Kidney epithelial cell (primary cell): ENCODE results near the gene TRIP4. TPM values are rescaled to one million over a fixed set of nuclear protein-coding genes. Genes with fewer than 3 reads are reported as not detected.

Source experiments
- DNase-seq: peaks from one replicate; pipeline ENCODE4 v3.0.0-alpha.2; 2010; ENCODE audit warnings: low read depth
- H3K27me3 ChIP-seq: 2 replicates; pipeline ENCODE4 v1.6.0; 2011; ENCODE audit warnings: low read length; ENCODE audit not compliant: control insufficient read depth, insufficient read depth
- H3K36me3 ChIP-seq: 2 replicates; pipeline ENCODE4 v1.5.1; 2011; ENCODE audit warnings: low read length; ENCODE audit not compliant: control insufficient read depth, insufficient read depth
- H3K4me3 ChIP-seq: 2 replicates; pipeline ENCODE4 v1.5.1; 2011; ENCODE audit warnings: low read depth, mild to moderate bottlenecking, control low read depth, low read length
- total RNA-seq: library from RNA; depleted of rRNA; stranded (reverse); fragments of >200 nt; gene quantifications from 2 replicates; pipeline ENCODE4 v1.2.3, GENCODE V29; 2015
- TF ChIP-seq, protein P1 (sequence below): IDR thresholded peaks from 2 replicates; pipeline ENCODE4 v1.5.1; 2011; ENCODE audit warnings: mild to moderate bottlenecking, moderate library complexity, low read length, control low read depth, inconsistent platforms; ENCODE audit not compliant: insufficient read depth, poor library complexity, severe bottlenecking

The TRIP4 gene
- total RNA-seq, 1 donor from 2014 or later = 12.3 TPM

DNA sequence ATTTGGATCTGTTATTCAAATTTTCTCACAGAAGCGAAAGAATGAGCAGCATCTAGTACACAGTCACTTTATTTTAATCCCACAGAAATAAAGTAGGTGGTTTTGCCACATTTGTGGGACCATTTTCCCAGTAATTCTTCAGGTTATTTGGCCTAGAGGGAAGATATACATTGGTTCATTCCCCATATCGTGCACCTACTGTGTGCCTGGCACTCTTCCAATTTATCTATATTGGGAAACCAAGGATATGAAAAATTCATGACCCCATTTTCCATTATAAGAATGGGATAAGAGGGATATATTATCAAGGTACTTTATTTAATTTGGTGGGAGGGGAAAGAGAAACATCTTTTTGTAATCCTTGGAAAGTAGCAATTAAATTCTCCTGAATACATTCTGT, 35.1 kb downstream of the TRIP4 start:
- Histone ChIP-seq H3K36me3 (no peaks in the 10 kb centered on the region), H3K4me3 (no peak overlapping the region), H3K27me3 (no peaks in the 10 kb centered on the region)
- TF ChIP-seq, protein P1, sequence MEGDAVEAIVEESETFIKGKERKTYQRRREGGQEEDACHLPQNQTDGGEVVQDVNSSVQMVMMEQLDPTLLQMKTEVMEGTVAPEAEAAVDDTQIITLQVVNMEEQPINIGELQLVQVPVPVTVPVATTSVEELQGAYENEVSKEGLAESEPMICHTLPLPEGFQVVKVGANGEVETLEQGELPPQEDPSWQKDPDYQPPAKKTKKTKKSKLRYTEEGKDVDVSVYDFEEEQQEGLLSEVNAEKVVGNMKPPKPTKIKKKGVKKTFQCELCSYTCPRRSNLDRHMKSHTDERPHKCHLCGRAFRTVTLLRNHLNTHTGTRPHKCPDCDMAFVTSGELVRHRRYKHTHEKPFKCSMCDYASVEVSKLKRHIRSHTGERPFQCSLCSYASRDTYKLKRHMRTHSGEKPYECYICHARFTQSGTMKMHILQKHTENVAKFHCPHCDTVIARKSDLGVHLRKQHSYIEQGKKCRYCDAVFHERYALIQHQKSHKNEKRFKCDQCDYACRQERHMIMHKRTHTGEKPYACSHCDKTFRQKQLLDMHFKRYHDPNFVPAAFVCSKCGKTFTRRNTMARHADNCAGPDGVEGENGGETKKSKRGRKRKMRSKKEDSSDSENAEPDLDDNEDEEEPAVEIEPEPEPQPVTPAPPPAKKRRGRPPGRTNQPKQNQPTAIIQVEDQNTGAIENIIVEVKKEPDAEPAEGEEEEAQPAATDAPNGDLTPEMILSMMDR = no peak
- no peak for DNase-seq

- no peak for DNase-seq
- TF ChIP-seq, protein P1 = no peak
- Histone ChIP-seq H3K36me3 (no peaks in the 10 kb centered on the region), H3K4me3 (no peak overlapping the region), H3K27me3 (no peaks in the 10 kb centered on the region)
These were observed 36.3 kb downstream of the TRIP4 start for GRCh38 chr15:64423970-64424369.

DNA sequence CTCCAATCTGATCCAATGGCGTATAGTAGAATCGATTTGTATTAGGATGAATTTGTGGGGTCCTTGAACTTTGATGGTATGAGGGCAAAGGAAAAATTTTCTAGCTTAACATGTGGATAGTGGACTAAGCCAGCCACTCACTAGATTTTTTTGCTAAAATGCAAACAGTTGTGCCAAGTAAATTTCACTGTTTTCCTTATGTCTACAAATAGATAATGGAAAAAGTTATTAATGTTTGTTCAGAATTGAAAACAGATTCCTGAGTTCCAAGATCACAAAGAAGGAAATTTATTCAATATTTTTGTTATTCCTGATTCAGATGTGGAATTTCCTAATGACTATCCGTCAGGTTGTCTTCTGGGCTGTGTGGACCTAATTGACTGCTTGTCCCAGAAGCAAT, 37.6 kb downstream of the TRIP4 start:
- Histone ChIP-seq H3K36me3 (no peaks in the 10 kb centered on the region), H3K27me3 (no peaks in the 10 kb centered on the region), H3K4me3 (no peak overlapping the region)
- TF ChIP-seq, protein P1 = no peak
- DNase-seq = no peak

DNA sequence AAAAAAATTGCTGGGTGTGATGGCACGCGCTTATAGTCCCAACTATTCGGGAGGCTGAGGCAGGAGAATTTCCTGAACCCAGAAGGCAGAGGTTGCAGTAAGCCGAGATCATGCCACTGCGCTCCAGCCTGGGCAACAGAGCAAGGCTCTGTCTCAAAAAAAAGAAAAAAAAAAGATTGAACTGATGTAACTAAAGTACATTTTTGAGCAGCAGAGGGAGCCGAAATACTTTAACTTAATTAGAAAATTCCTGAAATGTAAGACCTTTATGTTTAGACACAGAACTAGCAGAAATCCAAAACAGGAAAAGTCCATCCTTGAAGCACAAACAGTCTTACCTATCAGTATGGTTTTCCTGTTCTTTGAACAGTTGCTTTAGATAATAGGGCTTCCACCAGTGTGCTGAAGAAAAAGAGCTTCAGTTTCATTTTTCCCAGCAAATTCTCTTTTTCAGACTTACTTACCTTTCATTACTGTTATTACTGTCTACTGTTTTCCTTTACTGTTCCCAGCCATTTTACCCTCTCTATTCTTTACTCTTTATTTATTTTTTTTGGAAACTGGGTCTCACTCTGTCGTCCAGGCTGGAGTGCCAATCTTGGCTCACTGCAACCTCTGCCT, 39.3 kb downstream of the TRIP4 start:
- DNase-seq = no peak
- TF ChIP-seq, protein P1 = peak; percentile 19
- no peaks in the 10 kb centered on the region for H3K36me3 ChIP-seq
- H3K4me3 ChIP-seq = no peak overlapping the region
- H3K27me3 ChIP-seq = no peaks in the 10 kb centered on the region

GRCh38 chr15:64429448-64429847, 41.8 kb downstream of the TRIP4 start:
- TF ChIP-seq, protein P1 = no peak
- no peak for DNase-seq
- no peaks in the 10 kb centered on the region for H3K36me3 ChIP-seq
- H3K27me3 ChIP-seq = no peaks in the 10 kb centered on the region
- no peak overlapping the region for H3K4me3 ChIP-seq
